GM06990 (cell line): Measurements from ENCODE around the gene GPD2.

Experiments used
- DNase-seq: peaks from one replicate; pipeline ENCODE4 v3.0.0-alpha.2; 2011; ENCODE audit not compliant: insufficient read length; ENCODE audit errors: extremely low read depth
- H3K27me3 ChIP-seq: replicated peaks from 2 replicates; pipeline ENCODE4 v1.6.0; 2011; ENCODE audit warnings: low read length; ENCODE audit not compliant: control insufficient read depth, insufficient read depth
- H3K36me3 ChIP-seq: 2 replicates; pipeline ENCODE4 v1.5.1; 2011; ENCODE audit warnings: low read length; ENCODE audit not compliant: control insufficient read depth, insufficient read depth
- H3K4me3 ChIP-seq: replicated peaks from 2 replicates; pipeline ENCODE4 v1.5.1; 2011; ENCODE audit warnings: low read depth, mild to moderate bottlenecking, control low read depth, low read length
- TF ChIP-seq, protein P1 (sequence below): IDR thresholded peaks from 2 replicates; pipeline ENCODE4 v1.5.1; 2011; ENCODE audit warnings: low read length, control low read depth, mild to moderate bottlenecking, inconsistent platforms; ENCODE audit not compliant: insufficient read depth, poor library complexity, severe bottlenecking

The GPD2 gene

DNA sequence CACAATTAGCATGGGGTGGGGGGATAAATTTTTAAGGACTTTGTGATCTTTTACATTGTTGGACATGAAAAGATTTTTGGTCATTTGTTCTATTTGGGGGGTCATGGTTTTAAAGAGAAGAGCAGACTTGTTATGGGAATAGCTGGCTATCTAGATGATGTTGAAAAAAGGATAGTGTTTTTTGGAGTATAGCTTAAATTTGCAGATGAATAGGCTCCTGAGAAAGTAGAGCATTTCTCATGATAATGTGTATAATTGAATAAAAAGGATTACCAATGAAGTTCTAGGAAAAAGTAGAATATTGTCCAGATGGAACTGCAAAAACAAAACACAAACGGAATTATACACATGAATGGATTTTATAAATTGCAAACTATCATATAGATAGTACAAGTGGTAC is 186.3 kb downstream of the GPD2 start:
- DNase-seq = no peak

DNA sequence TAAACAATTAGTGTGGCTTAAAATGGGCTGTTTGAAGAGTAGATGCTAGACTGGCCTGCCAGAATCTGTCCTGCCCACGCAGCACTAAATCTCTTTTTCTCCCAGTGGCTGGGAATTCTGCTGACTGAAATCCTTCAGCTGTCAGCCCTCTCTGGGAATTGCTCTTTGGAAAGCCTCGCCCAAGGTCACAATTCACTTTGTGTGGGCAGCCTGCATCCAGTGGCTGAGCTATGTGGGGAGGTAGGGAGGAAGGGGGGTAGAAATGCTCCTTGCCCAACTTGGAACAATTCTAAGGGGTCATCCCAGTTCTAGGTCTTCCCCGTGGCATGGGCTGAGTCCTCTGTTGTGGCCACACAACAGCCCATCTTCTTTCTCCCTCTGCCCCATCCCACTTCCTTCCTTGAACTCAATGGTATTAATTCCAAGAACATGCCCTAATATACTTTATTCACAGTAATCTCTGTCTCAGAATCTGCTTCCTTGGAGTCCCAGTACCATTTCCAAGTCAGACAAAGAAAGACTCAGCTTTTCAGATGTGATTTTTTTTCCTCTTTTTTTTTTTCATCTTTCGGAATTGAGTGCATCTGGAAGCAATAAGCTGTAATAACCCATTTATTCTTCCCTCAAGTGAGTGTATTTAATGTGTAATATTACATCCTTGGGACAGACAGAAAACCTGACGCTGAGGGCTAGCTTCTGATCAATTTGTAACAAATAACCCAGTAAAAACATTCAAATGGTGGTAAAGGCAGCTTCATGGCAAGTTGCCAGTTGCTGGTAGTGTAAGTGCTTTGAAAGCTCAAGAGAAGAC is 189.4 kb downstream of the GPD2 start:
- Histone ChIP-seq H3K27me3 (no peaks in the 10 kb centered on the region), H3K4me3 (no peak overlapping the region), H3K36me3 (no peaks in the 10 kb centered on the region)
- DNase-seq = no peak
- TF ChIP-seq, protein P1, sequence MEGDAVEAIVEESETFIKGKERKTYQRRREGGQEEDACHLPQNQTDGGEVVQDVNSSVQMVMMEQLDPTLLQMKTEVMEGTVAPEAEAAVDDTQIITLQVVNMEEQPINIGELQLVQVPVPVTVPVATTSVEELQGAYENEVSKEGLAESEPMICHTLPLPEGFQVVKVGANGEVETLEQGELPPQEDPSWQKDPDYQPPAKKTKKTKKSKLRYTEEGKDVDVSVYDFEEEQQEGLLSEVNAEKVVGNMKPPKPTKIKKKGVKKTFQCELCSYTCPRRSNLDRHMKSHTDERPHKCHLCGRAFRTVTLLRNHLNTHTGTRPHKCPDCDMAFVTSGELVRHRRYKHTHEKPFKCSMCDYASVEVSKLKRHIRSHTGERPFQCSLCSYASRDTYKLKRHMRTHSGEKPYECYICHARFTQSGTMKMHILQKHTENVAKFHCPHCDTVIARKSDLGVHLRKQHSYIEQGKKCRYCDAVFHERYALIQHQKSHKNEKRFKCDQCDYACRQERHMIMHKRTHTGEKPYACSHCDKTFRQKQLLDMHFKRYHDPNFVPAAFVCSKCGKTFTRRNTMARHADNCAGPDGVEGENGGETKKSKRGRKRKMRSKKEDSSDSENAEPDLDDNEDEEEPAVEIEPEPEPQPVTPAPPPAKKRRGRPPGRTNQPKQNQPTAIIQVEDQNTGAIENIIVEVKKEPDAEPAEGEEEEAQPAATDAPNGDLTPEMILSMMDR = no peak

More for the DNA sequence above, 186.3 kb downstream of the GPD2 start:
- H3K4me3 ChIP-seq = no peak overlapping the region
- TF ChIP-seq, protein P1 = no peak
- H3K36me3 ChIP-seq = no peaks in the 10 kb centered on the region
- no peaks in the 10 kb centered on the region for H3K27me3 ChIP-seq

DNA sequence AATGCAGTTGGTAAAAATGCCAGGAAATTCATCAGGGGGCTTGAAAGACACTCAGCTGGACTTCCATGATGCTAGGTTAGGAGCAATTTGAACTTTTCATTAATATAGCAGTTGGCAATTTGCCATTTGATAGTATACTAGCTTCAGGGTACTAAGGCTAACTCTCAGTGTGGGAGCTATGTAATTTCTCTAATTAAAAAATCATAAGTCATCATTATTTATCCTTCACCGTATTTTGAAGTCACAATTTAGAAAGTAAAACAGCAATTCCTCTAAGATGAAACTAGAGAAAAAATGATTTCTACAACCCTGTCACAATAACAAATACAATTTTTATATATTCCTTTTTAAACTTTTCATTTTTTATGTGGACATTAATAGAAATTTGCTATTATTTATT is 190.8 kb downstream of the GPD2 start:
- TF ChIP-seq, protein P1 = no peak
- no peaks in the 10 kb centered on the region for H3K36me3 ChIP-seq
- no peak for DNase-seq
- no peak overlapping the region for H3K4me3 ChIP-seq
- H3K27me3 ChIP-seq = no peaks in the 10 kb centered on the region

DNA sequence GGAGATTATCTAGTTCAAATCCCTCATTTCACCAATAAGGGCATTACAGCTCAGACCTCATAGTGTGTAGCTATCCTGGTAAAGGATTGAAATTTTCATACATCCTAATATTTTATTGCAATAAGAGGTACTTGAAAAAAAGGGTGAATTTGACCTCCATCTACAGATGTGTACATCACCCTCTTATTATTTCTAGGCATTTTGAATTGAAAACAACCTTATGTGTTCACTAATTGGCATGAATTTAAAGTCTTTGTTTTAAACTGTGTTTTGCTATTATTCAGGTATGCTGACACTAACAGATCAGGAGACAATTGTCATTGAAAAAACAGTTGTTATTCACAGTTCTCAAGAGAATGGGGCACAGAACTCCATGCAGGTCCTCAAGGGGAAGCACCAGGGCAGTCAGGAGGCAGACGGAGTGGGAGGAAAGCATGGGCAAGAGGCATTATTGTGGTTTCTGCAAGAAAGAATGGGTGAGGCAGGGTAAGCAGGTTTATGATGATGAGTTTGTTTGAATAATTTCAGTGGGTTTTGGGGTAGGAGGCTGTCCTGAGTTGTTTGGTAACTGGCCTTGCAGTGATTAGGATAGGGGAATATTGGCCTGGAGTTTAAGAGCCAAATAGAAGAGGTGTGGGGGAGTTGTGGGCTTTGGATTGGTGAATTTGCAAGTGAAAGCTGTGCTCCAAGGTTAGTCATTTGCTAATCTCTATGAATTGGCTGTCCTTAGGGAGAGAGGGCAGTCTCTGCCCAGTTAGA is 194.6 kb downstream of the GPD2 start:
- Histone ChIP-seq H3K36me3 (no peaks in the 10 kb centered on the region), H3K4me3 (no peak overlapping the region), H3K27me3 (no peaks in the 10 kb centered on the region)
- TF ChIP-seq, protein P1 = no peak
- DNase-seq = no peak

DNA sequence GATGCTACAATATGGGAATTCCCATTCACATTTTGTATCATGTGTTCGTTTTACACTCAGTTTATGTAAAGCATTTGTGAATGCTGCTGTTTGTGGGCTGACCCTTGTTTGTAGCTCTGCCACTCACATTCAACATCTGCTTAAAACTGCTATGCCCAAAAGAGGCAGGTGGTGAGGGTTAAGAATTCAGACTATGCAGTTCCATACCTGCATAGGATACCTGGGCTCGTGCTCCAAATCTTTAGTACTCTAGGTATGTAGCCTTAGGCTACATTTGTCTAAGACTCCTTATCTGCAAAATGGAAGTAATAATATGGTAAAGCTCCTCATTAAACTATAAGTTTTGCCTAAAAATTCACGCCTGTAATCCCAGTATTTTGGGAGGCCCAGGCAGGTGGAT is 199.5 kb downstream of the GPD2 start:
- Histone ChIP-seq H3K36me3 (no peaks in the 10 kb centered on the region), H3K27me3 (no peaks in the 10 kb centered on the region), H3K4me3 (no peak overlapping the region)
- no peak for DNase-seq
- TF ChIP-seq, protein P1 = no peak
